ENCODE measurements around the gene SHC3.

DNA sequence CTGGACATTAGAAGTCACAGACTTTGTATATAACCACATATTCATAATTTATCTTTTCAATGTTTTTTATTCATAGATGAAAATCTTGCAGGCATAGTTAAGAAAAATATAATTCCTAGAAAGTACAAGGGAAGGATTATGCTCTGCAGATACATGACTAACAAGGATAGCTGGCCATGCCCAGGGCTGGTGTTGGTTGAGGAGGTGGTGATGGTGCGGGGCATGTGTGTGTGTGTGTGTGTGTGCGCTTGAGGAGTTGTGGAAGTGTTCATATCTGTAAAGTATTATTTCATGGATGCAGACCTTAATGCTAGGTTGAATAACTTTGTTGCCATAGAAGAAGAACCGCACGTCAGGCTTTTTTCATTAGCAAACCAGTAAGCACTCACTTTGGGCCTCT lies 186.1 kb downstream of the SHC3 start:
- TF ChIP-seq, protein P1, sequence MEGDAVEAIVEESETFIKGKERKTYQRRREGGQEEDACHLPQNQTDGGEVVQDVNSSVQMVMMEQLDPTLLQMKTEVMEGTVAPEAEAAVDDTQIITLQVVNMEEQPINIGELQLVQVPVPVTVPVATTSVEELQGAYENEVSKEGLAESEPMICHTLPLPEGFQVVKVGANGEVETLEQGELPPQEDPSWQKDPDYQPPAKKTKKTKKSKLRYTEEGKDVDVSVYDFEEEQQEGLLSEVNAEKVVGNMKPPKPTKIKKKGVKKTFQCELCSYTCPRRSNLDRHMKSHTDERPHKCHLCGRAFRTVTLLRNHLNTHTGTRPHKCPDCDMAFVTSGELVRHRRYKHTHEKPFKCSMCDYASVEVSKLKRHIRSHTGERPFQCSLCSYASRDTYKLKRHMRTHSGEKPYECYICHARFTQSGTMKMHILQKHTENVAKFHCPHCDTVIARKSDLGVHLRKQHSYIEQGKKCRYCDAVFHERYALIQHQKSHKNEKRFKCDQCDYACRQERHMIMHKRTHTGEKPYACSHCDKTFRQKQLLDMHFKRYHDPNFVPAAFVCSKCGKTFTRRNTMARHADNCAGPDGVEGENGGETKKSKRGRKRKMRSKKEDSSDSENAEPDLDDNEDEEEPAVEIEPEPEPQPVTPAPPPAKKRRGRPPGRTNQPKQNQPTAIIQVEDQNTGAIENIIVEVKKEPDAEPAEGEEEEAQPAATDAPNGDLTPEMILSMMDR (IDR thresholded peaks at IDR 0.05; ENCODE audit: poor library complexity, severe bottlenecking): no peak
- TF ChIP-seq SMC3 (conservative IDR thresholded peaks at IDR 0.05; ENCODE audit: poor library complexity): no peak
- no peak for TF ChIP-seq EZH2 (IDR thresholded peaks at IDR 0.05; ENCODE audit: borderline replicate concordance, insufficient read depth, low read length, poor library complexity, severe bottlenecking)
- TF ChIP-seq TAF1 (IDR thresholded peaks at IDR 0.05; ENCODE audit: low read depth): no peak
- TF ChIP-seq, protein P2, sequence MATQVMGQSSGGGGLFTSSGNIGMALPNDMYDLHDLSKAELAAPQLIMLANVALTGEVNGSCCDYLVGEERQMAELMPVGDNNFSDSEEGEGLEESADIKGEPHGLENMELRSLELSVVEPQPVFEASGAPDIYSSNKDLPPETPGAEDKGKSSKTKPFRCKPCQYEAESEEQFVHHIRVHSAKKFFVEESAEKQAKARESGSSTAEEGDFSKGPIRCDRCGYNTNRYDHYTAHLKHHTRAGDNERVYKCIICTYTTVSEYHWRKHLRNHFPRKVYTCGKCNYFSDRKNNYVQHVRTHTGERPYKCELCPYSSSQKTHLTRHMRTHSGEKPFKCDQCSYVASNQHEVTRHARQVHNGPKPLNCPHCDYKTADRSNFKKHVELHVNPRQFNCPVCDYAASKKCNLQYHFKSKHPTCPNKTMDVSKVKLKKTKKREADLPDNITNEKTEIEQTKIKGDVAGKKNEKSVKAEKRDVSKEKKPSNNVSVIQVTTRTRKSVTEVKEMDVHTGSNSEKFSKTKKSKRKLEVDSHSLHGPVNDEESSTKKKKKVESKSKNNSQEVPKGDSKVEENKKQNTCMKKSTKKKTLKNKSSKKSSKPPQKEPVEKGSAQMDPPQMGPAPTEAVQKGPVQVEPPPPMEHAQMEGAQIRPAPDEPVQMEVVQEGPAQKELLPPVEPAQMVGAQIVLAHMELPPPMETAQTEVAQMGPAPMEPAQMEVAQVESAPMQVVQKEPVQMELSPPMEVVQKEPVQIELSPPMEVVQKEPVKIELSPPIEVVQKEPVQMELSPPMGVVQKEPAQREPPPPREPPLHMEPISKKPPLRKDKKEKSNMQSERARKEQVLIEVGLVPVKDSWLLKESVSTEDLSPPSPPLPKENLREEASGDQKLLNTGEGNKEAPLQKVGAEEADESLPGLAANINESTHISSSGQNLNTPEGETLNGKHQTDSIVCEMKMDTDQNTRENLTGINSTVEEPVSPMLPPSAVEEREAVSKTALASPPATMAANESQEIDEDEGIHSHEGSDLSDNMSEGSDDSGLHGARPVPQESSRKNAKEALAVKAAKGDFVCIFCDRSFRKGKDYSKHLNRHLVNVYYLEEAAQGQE (IDR thresholded peaks at IDR 0.05; ENCODE audit: borderline replicate concordance): no peak

All from neural cell (in vitro differentiated cells).